ENCODE results near the gene HOTAIR.

Gene HOTAIR

GRCh38 chr12:53976172-53976822 lies 1.5 kb upstream of the HOTAIR start:
- Histone ChIP-seq H3K4me3 (ENCODE audit: low read depth, low read length) (no peak overlapping the region), H3K36me3 (replicated peaks) (no peaks in the 10 kb centered on the region), H3K27me3 (replicated peaks) (peaks cover 91% of the 10 kb centered on the region), H3K27ac (no peak overlapping the region)
- DNase-seq, result no peak
- TF ChIP-seq CTCF (IDR thresholded peaks at IDR 0.05; ENCODE audit: low read depth, low read length, missing control alignments), result no peak
- in situ Hi-C loops (cut with HindIII; ENCODE audit: low pct_ligation_motif_present, low sequenced_read_pairs), result no loop called here

GRCh38 chr12:53975479-53976152 lies 862 bp upstream of the HOTAIR start:
- H3K27ac ChIP-seq, result no peak overlapping the region
- no peak for TF ChIP-seq CTCF (IDR thresholded peaks at IDR 0.05; ENCODE audit: low read depth, low read length, missing control alignments)
- no peak overlapping the region for H3K4me3 ChIP-seq (ENCODE audit: low read depth, low read length)
- no peaks in the 10 kb centered on the region for H3K36me3 ChIP-seq (replicated peaks)
- in situ Hi-C loops (cut with HindIII; ENCODE audit: low pct_ligation_motif_present, low sequenced_read_pairs), result no loop called here
- no peak for DNase-seq
- peaks cover 91% of the 10 kb centered on the region for H3K27me3 ChIP-seq (replicated peaks)

GRCh38 chr12:53975064-53975471 lies 314 bp upstream of the HOTAIR start:
- Histone ChIP-seq H3K4me3 (ENCODE audit: low read depth, low read length) (no peak overlapping the region), H3K36me3 (replicated peaks) (no peaks in the 10 kb centered on the region), H3K27me3 (replicated peaks) (peaks cover 91% of the 10 kb centered on the region), H3K27ac (no peak overlapping the region)
- no peak for DNase-seq
- no peak for TF ChIP-seq CTCF (IDR thresholded peaks at IDR 0.05; ENCODE audit: low read depth, low read length, missing control alignments)
- in situ Hi-C loops (cut with HindIII; ENCODE audit: low pct_ligation_motif_present, low sequenced_read_pairs), result no loop called here

- TF ChIP-seq CTCF (IDR thresholded peaks at IDR 0.05; ENCODE audit: low read depth, low read length, missing control alignments), result no peak
- Histone ChIP-seq H3K36me3 (replicated peaks) (no peaks in the 10 kb centered on the region), H3K27ac (no peak overlapping the region), H3K27me3 (replicated peaks) (peaks cover 91% of the 10 kb centered on the region), H3K4me3 (ENCODE audit: low read depth, low read length) (no peak overlapping the region)
- no peak for DNase-seq
- in situ Hi-C loops (cut with HindIII; ENCODE audit: low pct_ligation_motif_present, low sequenced_read_pairs), result no loop called here
Observed at GRCh38 chr12:53973236-53974042, 1.3 kb downstream of the HOTAIR start.

GRCh38 chr12:53972722-53973235 lies 2.0 kb downstream of the HOTAIR start, which contains the start of gene HOXC11:
HOXC11 (plus strand) TSS chr12:53973126; CDS start chr12:53973242, 116 bp downstream.
- H3K27me3 ChIP-seq (replicated peaks), result peaks cover 93% of the 10 kb centered on the region
- no peaks in the 10 kb centered on the region for H3K36me3 ChIP-seq (replicated peaks)
- no peak for TF ChIP-seq CTCF (IDR thresholded peaks at IDR 0.05; ENCODE audit: low read depth, low read length, missing control alignments)
- in situ Hi-C loops (cut with HindIII; ENCODE audit: low pct_ligation_motif_present, low sequenced_read_pairs), result no loop called here
- H3K4me3 ChIP-seq (ENCODE audit: low read depth, low read length), result no peak within 1 kb of the TSS
- no peak for DNase-seq
- H3K27ac ChIP-seq, result no peak within 1 kb of the TSS
